Epidermal melanocyte (primary cell): Measurements from ENCODE around the gene ATP7B.
"Not testable (repeated sequence)": the region's sequence is repeated elsewhere in the genome, so short reads cannot be mapped to it uniquely, and the experiment has no call there.

ENCODE experiments used
- DNase-seq: peaks from one replicate; pipeline ENCODE4 v3.0.0; 2011; ENCODE audit warnings: low spot score; ENCODE audit not compliant: insufficient read length

ATP7B gene

GRCh38 chr13:51922771-51923480 lies 88.3 kb downstream of the ATP7B start:
- no peak for DNase-seq

GRCh38 chr13:51921790-51922740 lies 89.2 kb downstream of the ATP7B start:
- DNase-seq, result no peak

- DNase-seq, result no peak
These were observed 90.5 kb downstream of the ATP7B start for GRCh38 chr13:51920786-51921185.

- no peak for DNase-seq
These were observed 91.0 kb downstream of the ATP7B start for GRCh38 chr13:51920267-51920666.

- no peak for DNase-seq
These were observed 91.7 kb downstream of the ATP7B start for GRCh38 chr13:51919531-51919930.

- no peak for DNase-seq
These were observed 94.3 kb downstream of the ATP7B start for GRCh38 chr13:51916962-51917361.

GRCh38 chr13:51916051-51916818 lies 95.0 kb downstream of the ATP7B start:
- no peak for DNase-seq

GRCh38 chr13:51914137-51914493 lies 97.1 kb downstream of the ATP7B start:
- no peak for DNase-seq

GRCh38 chr13:51913421-51914136 lies 97.7 kb downstream of the ATP7B start:
- DNase-seq, result no peak

- DNase-seq, result no peak
These were observed 98.6 kb downstream of the ATP7B start for GRCh38 chr13:51912511-51913225.

- DNase-seq, result no peak
These were observed 99.2 kb downstream of the ATP7B start for GRCh38 chr13:51912091-51912490.

GRCh38 chr13:51910508-51910907 lies 100.7 kb downstream of the ATP7B start:
- no peak for DNase-seq

GRCh38 chr13:51909265-51909664 lies 102.0 kb downstream of the ATP7B start:
- not testable (repeated sequence) for DNase-seq

- DNase-seq, result no peak
These were observed 104.1 kb downstream of the ATP7B start for GRCh38 chr13:51907040-51907732.

GRCh38 chr13:51906581-51906980 lies 104.7 kb downstream of the ATP7B start:
- peak; percentile 58 for DNase-seq

GRCh38 chr13:51905787-51906186 lies 105.5 kb downstream of the ATP7B start:
- DNase-seq, result no peak

GRCh38 chr13:51902776-51903175 lies 108.5 kb downstream of the ATP7B start:
- no peak for DNase-seq

GRCh38 chr13:51900471-51900870 lies 110.8 kb downstream of the ATP7B start:
- no peak for DNase-seq

GRCh38 chr13:51895906-51896888 lies 115.1 kb downstream of the ATP7B start:
- DNase-seq, result peak; percentile 82
